ENCODE measurements around the gene NDUFS7.

The NDUFS7 gene

GRCh38 chr19:1379126-1379905 is 4.4 kb upstream of the NDUFS7 start:
- no peaks in the 10 kb centered on the region for H3K9me3 ChIP-seq (ENCODE audit: control insufficient read depth, insufficient read depth, low read length)
- no peak overlapping the region for H3K4me3 ChIP-seq (ENCODE audit: low read depth, low read length)
- peaks cover 6% of the 10 kb centered on the region for H3K4me1 ChIP-seq (ENCODE audit: control insufficient read depth, insufficient read depth, low read length)
- peaks cover 14% of the 10 kb centered on the region for H3K36me3 ChIP-seq (ENCODE audit: control insufficient read depth, insufficient read depth, low read length)
- no peaks in the 10 kb centered on the region for H3K27me3 ChIP-seq (ENCODE audit: control insufficient read depth, insufficient read depth, low read length)
- no peak overlapping the region for H3K9ac ChIP-seq (ENCODE audit: low read depth, low read length)

GRCh38 chr19:1379961-1380489 is 3.7 kb upstream of the NDUFS7 start:
- Histone ChIP-seq H3K9me3 (ENCODE audit: control insufficient read depth, insufficient read depth, low read length) (no peaks in the 10 kb centered on the region), H3K36me3 (ENCODE audit: control insufficient read depth, insufficient read depth, low read length) (peaks cover 12% of the 10 kb centered on the region), H3K4me1 (ENCODE audit: control insufficient read depth, insufficient read depth, low read length) (peaks cover 6% of the 10 kb centered on the region), H3K9ac (ENCODE audit: low read depth, low read length) (no peak overlapping the region), H3K27me3 (ENCODE audit: control insufficient read depth, insufficient read depth, low read length) (no peaks in the 10 kb centered on the region), H3K4me3 (ENCODE audit: low read depth, low read length) (no peak overlapping the region)

- H3K4me1 ChIP-seq (ENCODE audit: control insufficient read depth, insufficient read depth, low read length): peaks cover 6% of the 10 kb centered on the region
- H3K27me3 ChIP-seq (ENCODE audit: control insufficient read depth, insufficient read depth, low read length): no peaks in the 10 kb centered on the region
- H3K9ac ChIP-seq (ENCODE audit: low read depth, low read length): no peak overlapping the region
- H3K4me3 ChIP-seq (ENCODE audit: low read depth, low read length): no peak overlapping the region
- H3K9me3 ChIP-seq (ENCODE audit: control insufficient read depth, insufficient read depth, low read length): no peaks in the 10 kb centered on the region
- peaks cover 8% of the 10 kb centered on the region for H3K36me3 ChIP-seq (ENCODE audit: control insufficient read depth, insufficient read depth, low read length)
Measured at GRCh38 chr19:1382250-1382649, 1.5 kb upstream of the NDUFS7 start.

DNA sequence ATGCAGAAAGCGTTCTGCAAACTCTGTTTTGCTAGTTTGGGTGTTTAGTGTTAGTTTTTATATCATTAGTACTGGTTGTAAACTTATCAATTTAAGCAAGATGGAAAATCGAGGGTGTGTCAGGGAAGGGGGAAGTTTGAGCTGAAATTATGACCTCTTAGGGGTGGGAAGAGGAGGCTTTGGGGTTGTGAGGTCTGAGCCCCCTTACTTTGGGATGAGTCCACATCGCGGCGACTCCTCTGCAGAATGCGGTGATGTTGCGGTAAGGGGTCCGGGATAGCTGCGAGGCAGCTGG is 743 bp upstream of the NDUFS7 start:
- no peaks in the 10 kb centered on the region for H3K27me3 ChIP-seq (ENCODE audit: control insufficient read depth, insufficient read depth, low read length)
- H3K9ac ChIP-seq (ENCODE audit: low read depth, low read length): no peak overlapping the region
- H3K36me3 ChIP-seq (ENCODE audit: control insufficient read depth, insufficient read depth, low read length): peaks cover 5% of the 10 kb centered on the region
- H3K4me3 ChIP-seq (ENCODE audit: low read depth, low read length): peak overlapping the region; percentile 33
- peaks cover 6% of the 10 kb centered on the region for H3K4me1 ChIP-seq (ENCODE audit: control insufficient read depth, insufficient read depth, low read length)
- H3K9me3 ChIP-seq (ENCODE audit: control insufficient read depth, insufficient read depth, low read length): no peaks in the 10 kb centered on the region

DNA sequence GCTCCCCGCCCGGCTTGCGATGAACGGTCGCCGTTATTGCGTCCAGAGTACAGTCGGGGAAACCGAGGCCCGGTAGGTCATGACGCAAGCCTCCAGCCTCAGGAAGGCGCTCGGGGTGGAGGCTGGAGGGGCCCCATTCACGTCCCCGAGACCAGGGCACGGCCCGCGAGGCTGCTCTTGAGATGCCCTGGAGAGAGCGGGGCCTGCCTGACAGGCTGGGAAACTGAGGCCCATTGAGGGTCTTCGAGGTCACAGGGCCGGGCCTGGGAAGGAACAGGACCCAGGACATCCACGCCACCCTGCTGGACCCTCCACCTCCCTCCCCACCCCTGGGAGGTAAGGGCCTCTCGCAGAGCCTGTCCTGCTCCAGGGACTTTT is 367 bp downstream of the NDUFS7 start:
- Histone ChIP-seq H3K4me1 (ENCODE audit: control insufficient read depth, insufficient read depth, low read length) (peaks cover 6% of the 10 kb centered on the region), H3K9me3 (ENCODE audit: control insufficient read depth, insufficient read depth, low read length) (no peaks in the 10 kb centered on the region), H3K36me3 (ENCODE audit: control insufficient read depth, insufficient read depth, low read length) (peaks cover 13% of the 10 kb centered on the region), H3K27me3 (ENCODE audit: control insufficient read depth, insufficient read depth, low read length) (no peaks in the 10 kb centered on the region), H3K4me3 (ENCODE audit: low read depth, low read length) (peak overlapping the region; percentile 86), H3K9ac (ENCODE audit: low read depth, low read length) (peak overlapping the region; percentile 79)

DNA sequence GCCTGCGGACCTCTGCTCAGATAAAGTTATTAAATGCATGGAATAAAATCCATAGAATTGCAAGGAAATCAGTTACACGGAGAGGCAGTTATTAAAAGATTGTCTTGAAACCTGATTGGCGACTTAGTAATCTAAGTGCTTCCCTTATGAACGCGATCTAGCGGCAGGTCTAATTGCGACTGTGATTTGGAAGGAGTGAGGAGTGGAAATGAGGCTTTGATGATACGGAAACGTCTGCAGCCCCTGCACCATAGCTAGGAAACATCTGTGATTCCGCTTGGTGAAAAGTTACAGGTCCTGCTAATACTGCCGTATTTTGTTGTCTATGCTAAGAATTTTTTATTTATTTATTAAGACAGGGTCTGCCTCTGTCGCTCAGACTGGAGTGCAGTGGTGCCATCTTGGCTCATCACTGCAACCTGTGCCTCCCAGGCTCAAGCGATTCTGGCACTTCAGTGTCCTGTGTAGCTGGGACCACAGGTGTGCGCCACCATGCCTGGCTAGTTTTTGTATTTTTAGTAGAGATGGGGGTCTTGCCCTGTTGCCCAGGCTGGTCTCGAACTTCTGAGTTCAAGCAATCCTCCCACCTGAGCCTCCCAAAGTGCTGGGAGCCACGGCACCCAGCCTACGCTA is 887 bp downstream of the NDUFS7 start:
- H3K9me3 ChIP-seq (ENCODE audit: control insufficient read depth, insufficient read depth, low read length): no peaks in the 10 kb centered on the region
- H3K9ac ChIP-seq (ENCODE audit: low read depth, low read length): peak overlapping the region; percentile 79
- H3K27me3 ChIP-seq (ENCODE audit: control insufficient read depth, insufficient read depth, low read length): no peaks in the 10 kb centered on the region
- H3K4me1 ChIP-seq (ENCODE audit: control insufficient read depth, insufficient read depth, low read length): peaks cover 6% of the 10 kb centered on the region
- H3K36me3 ChIP-seq (ENCODE audit: control insufficient read depth, insufficient read depth, low read length): peaks cover 14% of the 10 kb centered on the region
- H3K4me3 ChIP-seq (ENCODE audit: low read depth, low read length): peak overlapping the region; percentile 86

- H3K27me3 ChIP-seq (ENCODE audit: control insufficient read depth, insufficient read depth, low read length): no peaks in the 10 kb centered on the region
- peaks cover 17% of the 10 kb centered on the region for H3K36me3 ChIP-seq (ENCODE audit: control insufficient read depth, insufficient read depth, low read length)
- no peak overlapping the region for H3K4me3 ChIP-seq (ENCODE audit: low read depth, low read length)
- no peaks in the 10 kb centered on the region for H3K9me3 ChIP-seq (ENCODE audit: control insufficient read depth, insufficient read depth, low read length)
- peaks cover 6% of the 10 kb centered on the region for H3K4me1 ChIP-seq (ENCODE audit: control insufficient read depth, insufficient read depth, low read length)
- H3K9ac ChIP-seq (ENCODE audit: low read depth, low read length): no peak overlapping the region
Measured at GRCh38 chr19:1385816-1386215, 2.1 kb downstream of the NDUFS7 start.

GRCh38 chr19:1386945-1387683 is 3.4 kb downstream of the NDUFS7 start:
- no peak overlapping the region for H3K4me3 ChIP-seq (ENCODE audit: low read depth, low read length)
- H3K27me3 ChIP-seq (ENCODE audit: control insufficient read depth, insufficient read depth, low read length): no peaks in the 10 kb centered on the region
- H3K4me1 ChIP-seq (ENCODE audit: control insufficient read depth, insufficient read depth, low read length): no peaks in the 10 kb centered on the region
- H3K9me3 ChIP-seq (ENCODE audit: control insufficient read depth, insufficient read depth, low read length): no peaks in the 10 kb centered on the region
- H3K36me3 ChIP-seq (ENCODE audit: control insufficient read depth, insufficient read depth, low read length): peaks cover 20% of the 10 kb centered on the region
- no peak overlapping the region for H3K9ac ChIP-seq (ENCODE audit: low read depth, low read length)

GRCh38 chr19:1387684-1388636 is 4.3 kb downstream of the NDUFS7 start:
- peaks cover 24% of the 10 kb centered on the region for H3K36me3 ChIP-seq (ENCODE audit: control insufficient read depth, insufficient read depth, low read length)
- H3K4me3 ChIP-seq (ENCODE audit: low read depth, low read length): no peak overlapping the region
- H3K9me3 ChIP-seq (ENCODE audit: control insufficient read depth, insufficient read depth, low read length): no peaks in the 10 kb centered on the region
- H3K9ac ChIP-seq (ENCODE audit: low read depth, low read length): no peak overlapping the region
- no peaks in the 10 kb centered on the region for H3K27me3 ChIP-seq (ENCODE audit: control insufficient read depth, insufficient read depth, low read length)
- H3K4me1 ChIP-seq (ENCODE audit: control insufficient read depth, insufficient read depth, low read length): no peaks in the 10 kb centered on the region

DNA sequence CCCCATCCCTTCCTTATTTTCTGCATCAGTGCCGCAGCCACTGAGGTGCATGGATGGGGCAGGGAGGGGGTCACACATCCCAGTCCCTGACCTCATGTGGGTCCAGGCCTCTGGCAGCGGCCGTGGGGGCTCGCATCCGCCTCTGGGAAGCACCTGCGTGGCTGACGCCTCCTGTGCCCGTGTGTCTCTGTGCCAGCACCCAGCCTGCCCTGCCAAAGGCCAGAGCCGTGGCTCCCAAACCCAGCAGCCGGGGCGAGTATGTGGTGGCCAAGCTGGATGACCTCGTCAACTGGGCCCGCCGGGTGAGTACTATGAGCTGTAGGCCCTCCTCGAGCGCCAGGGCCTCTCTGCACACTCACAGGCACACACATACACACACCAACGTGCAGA is 4.9 kb downstream of the NDUFS7 start:
- H3K4me1 ChIP-seq (ENCODE audit: control insufficient read depth, insufficient read depth, low read length): no peaks in the 10 kb centered on the region
- H3K27me3 ChIP-seq (ENCODE audit: control insufficient read depth, insufficient read depth, low read length): no peaks in the 10 kb centered on the region
- H3K36me3 ChIP-seq (ENCODE audit: control insufficient read depth, insufficient read depth, low read length): peaks cover 30% of the 10 kb centered on the region
- H3K4me3 ChIP-seq (ENCODE audit: low read depth, low read length): no peak overlapping the region
- H3K9ac ChIP-seq (ENCODE audit: low read depth, low read length): no peak overlapping the region
- no peaks in the 10 kb centered on the region for H3K9me3 ChIP-seq (ENCODE audit: control insufficient read depth, insufficient read depth, low read length)
